K562 (cell line): Measurements from ENCODE around the gene ZDHHC12. TPM values are rescaled to one million over a fixed set of nuclear protein-coding genes. Genes with fewer than 3 reads are reported as not detected.

Experiments
- BCLAF1 ChIP-seq, 2 experiments: fragments of 450-650 bp in 1 of 2; IDR thresholded peaks; 2 replicates each; pipeline ENCODE4 v1.6.1; 2011 to 2017; ENCODE audit warnings: low read depth in 2 of 2, antibody characterized with exemption in 1 of 2, borderline replicate concordance in 1 of 2, low read length in 1 of 2, mild to moderate bottlenecking in 1 of 2, mixed read lengths in 1 of 2; ENCODE audit not compliant: control insufficient read depth in 1 of 2
- CTCFL ChIP-seq: IDR thresholded peaks from 2 replicates; pipeline ENCODE4 v1.6.1; 2011; ENCODE audit warnings: borderline replicate concordance, low read depth, mild to moderate bottlenecking, moderate library complexity, low read length; ENCODE audit not compliant: insufficient read depth, poor library complexity, severe bottlenecking
- EGR1 ChIP-seq: fragments of 450-650 bp; conservative IDR thresholded peaks from 2 replicates; pipeline ENCODE4 v1.6.1; 2017; ENCODE audit warnings: mild to moderate bottlenecking
- ERF ChIP-seq: fragments of 450-650 bp; formaldehyde crosslinking; IDR thresholded peaks from 2 replicates; pipeline ENCODE4 v1.4.0; 2020; ENCODE audit warnings: mild to moderate bottlenecking, mixed read lengths
- KDM1A ChIP-seq, 2 experiments: fragments of 450-650 bp; IDR thresholded peaks; 2 replicates each; pipeline ENCODE4 v1.6.1; 2016; ENCODE audit warnings: mild to moderate bottlenecking in 2 of 2
- SUPT5H ChIP-seq: fragments of 450-650 bp; IDR thresholded peaks from 2 replicates; pipeline ENCODE4 v1.6.1; 2016
- ZBTB26 ChIP-seq: fragments of 450-650 bp; formaldehyde crosslinking; IDR thresholded peaks from 2 replicates; pipeline ENCODE4 v1.4.0; 2022; ENCODE audit warnings: missing genetic modification characterization
- ZFP91 ChIP-seq: sonication (generic); formaldehyde crosslinking; IDR thresholded peaks from 2 replicates; pipeline ENCODE4 v1.8.0; 2022; ENCODE audit warnings: mild to moderate bottlenecking, missing genetic modification reagents
- ZNF589 ChIP-seq: fragments of 200-800 bp; sonication (Bioruptor generic); IDR thresholded peaks from 2 replicates; pipeline ENCODE4 v1.6.1; 2016; ENCODE audit warnings: low read depth, missing genetic modification characterization, missing compliant biosample characterization
- polyA plus RNA-seq, 8 experiments: library from polyadenylated mRNA; depleted of rRNA in 4 of 8; stranded (reverse) in 5 of 8; unstranded in 3 of 8; fragments of >200 nt; fragmentation: Nextera tagmentation in 2 of 8; fragmentation: Illumina TruSeq in 1 of 8; extraction: Ambion mirVana in 2 of 8; extraction: Trizol in 1 of 8; gene quantifications; 2 replicates each; pipeline versions ENCODE4 v1.2.1 to v1.2.3, GENCODE V29; 2011 to 2014; ENCODE audit warnings: inconsistent platforms in 1 of 8, missing spikeins in 1 of 8
- total RNA-seq, 7 experiments: library from RNA; depleted of rRNA in 6 of 7; stranded (reverse); fragments of >200 nt in 6 of 7; fragmentation: Illumina TruSeq in 2 of 7; extraction: Trizol in 2 of 7; gene quantifications; 2 replicates each; pipeline versions ENCODE4 v1.2.1 to v1.2.3, GENCODE V29; 2011 to 2021; ENCODE audit warnings: low replicate concordance in 1 of 7

ZDHHC12 gene
- total and polyA plus RNA-seq, 9 of the 15 experiments (the other 6 are each of a cell fraction or from before 2014, with no cell fraction given), result 0.21 to 38.0 (median 13.8) TPM

GRCh38 chr9:128723866-128724743 lies at the start of gene ZDHHC12 (continued):
- TF ChIP-seq ZFP91 (CRISPR knock-in tag) (no peak), SUPT5H (peak; percentile 89), EGR1 (peak; percentile 99), ZBTB26 (CRISPR knock-in tag) (no peak), KDM1A (IDR thresholded peaks at IDR 0.05) (peak; percentile 89 to 98), ERF (no peak; the same call in 1 of the 2 replicates), ZNF589 (CRISPR knock-in tag) (no peak), BCLAF1 (IDR thresholded peaks at IDR 0.05; ENCODE audit: borderline replicate concordance in 1 of 2, control insufficient read depth in 1 of 2, low read depth in 2 of 2, low read length in 1 of 2) (0 out of 4 replicates have a peak, but pooled peaks have one; percentile 40 to 45), CTCFL (no peak)
